ENCODE data around the gene SCNM1.

The SCNM1 gene

GRCh38 chr1:151164732-151165280 is 1.1 kb upstream of the SCNM1 start:
- Histone ChIP-seq H3K4me3 (peak overlapping the region; percentile 77), H3K27ac (peak overlapping the region; percentile 84 to 93)
- DNase-seq (ENCODE audit: low spot score): no peak
- no peak for TF ChIP-seq CTCF (IDR thresholded peaks at IDR 0.05)

- H3K4me3 ChIP-seq: peak overlapping the region; percentile 77
- no peak for TF ChIP-seq CTCF (IDR thresholded peaks at IDR 0.05)
- peak; percentile 87 for DNase-seq (ENCODE audit: low spot score)
- H3K27ac ChIP-seq: peak overlapping the region; percentile 84 to 93
Observed at GRCh38 chr1:151165281-151165737, 635 bp upstream of the SCNM1 start.

- no peak for TF ChIP-seq CTCF (IDR thresholded peaks at IDR 0.05)
- no peak for DNase-seq (ENCODE audit: low spot score)
- Histone ChIP-seq H3K4me3 (peak overlapping the region; percentile 77), H3K27ac (peak overlapping the region; percentile 31 to 93)
Observed at GRCh38 chr1:151166505-151166956, 587 bp downstream of the SCNM1 start.

- DNase-seq (ENCODE audit: low spot score): no peak
- no peak for TF ChIP-seq CTCF (IDR thresholded peaks at IDR 0.05)
- Histone ChIP-seq H3K4me3 (peak overlapping the region; percentile 77), H3K27ac (no peak overlapping the region)
Observed at GRCh38 chr1:151167116-151167515, 1.2 kb downstream of the SCNM1 start.

- H3K27ac ChIP-seq: no peak overlapping the region
- no peak overlapping the region for H3K4me3 ChIP-seq
Observed at GRCh38 chr1:151171190-151171589, 5.2 kb downstream of the SCNM1 start.

GRCh38 chr1:151175041-151175741 is 9.2 kb downstream of the SCNM1 start:
- H3K4me3 ChIP-seq: no peak overlapping the region
- H3K27ac ChIP-seq: no peak overlapping the region
- no peak for DNase-seq (ENCODE audit: low spot score)
- TF ChIP-seq CTCF (IDR thresholded peaks at IDR 0.05): no peak

More at GRCh38 chr1:151171190-151171589, 5.2 kb downstream of the SCNM1 start:
- TF ChIP-seq CTCF (IDR thresholded peaks at IDR 0.05): no peak
- no peak for DNase-seq (ENCODE audit: low spot score)

- H3K4me3 ChIP-seq: no peak within 1 kb of the TSS
- no peak within 1 kb of the TSS for H3K27ac ChIP-seq
- no peak for TF ChIP-seq CTCF (IDR thresholded peaks at IDR 0.05)
- no peak for DNase-seq (ENCODE audit: low spot score)
Observed at GRCh38 chr1:151175863-151176262, 9.9 kb downstream of the SCNM1 start, which contains the start of gene TMOD4. TSS of gene TMOD4 (minus strand) at chr1:151175981. CDS start at chr1:151174875, 1,106 bp downstream.
